Ovary (tissue), 9 donors: ENCODE measurements around the gene CEP68. TPM values are rescaled to one million over a fixed set of nuclear protein-coding genes. Genes with fewer than 3 reads are reported as not detected.

Source experiments
- DNase-seq, 5 donors: peaks; one replicate each; pipeline ENCODE4 v3.0.0-alpha.2; 2019 to 2020
- H3K27ac ChIP-seq, 2 donors: fragments of 200-600 bp; one replicate each; pipeline versions ENCODE4 v1.5.1 to v1.8.0; 2019 to 2022
- H3K27me3 ChIP-seq: fragments of 200-600 bp; one replicate; pipeline ENCODE4 v1.8.0; 2022
- H3K36me3 ChIP-seq: fragments of 200-600 bp; sonication (generic); one replicate; pipeline ENCODE4 v1.5.1; 2019
- H3K4me1 ChIP-seq: one replicate; pipeline ENCODE4 v1.8.1; 2013; ENCODE audit warnings: mild to moderate bottlenecking, moderate library complexity; ENCODE audit not compliant: insufficient read depth
- H3K4me3 ChIP-seq: fragments of 200-600 bp; sonication (generic); one replicate; pipeline ENCODE4 v1.5.1; 2017
- H3K9me3 ChIP-seq, 2 donors: fragments of 200-600 bp in 1 of 2; sonication (generic) in 1 of 2; one replicate each; pipeline versions ENCODE4 v1.5.1 to v1.8.1; 2013 to 2019; ENCODE audit warnings: mild to moderate bottlenecking in 1 of 2, moderate library complexity in 1 of 2
- EP300 ChIP-seq: sonication (generic); formaldehyde crosslinking; IDR thresholded peaks from one replicate; pipeline ENCODE4 v1.6.1; 2017; ENCODE audit warnings: antibody characterized with exemption
- POLR2A ChIP-seq: fragments of 450-650 bp; IDR thresholded peaks from one replicate; pipeline ENCODE4 v1.6.1; 2017; ENCODE audit warnings: antibody characterized with exemption, mild to moderate bottlenecking, moderate library complexity
- WGBS, 3 donors: extraction: QIAGEN DNeasy Blood & Tissue Kit in 1 of 3; methylation state at CpG; one replicate each; pipeline versions ENCODE4 v1.1.5 to v1.1.7; 2013 to 2017; 5-methylcytosine and 5-hydroxymethylcytosine counted together
- intact Hi-C, 4 donors: fragments of 100-400 bp; cut with DNase I; formaldehyde crosslinking; loops; one replicate each; pipeline versions ENCODE4 v1.11.0 to v1.15.1; 2022 to 2023
- polyA plus RNA-seq, 2 donors: library from polyadenylated mRNA; stranded (reverse); fragments of 200-250 nt in 1 of 2; fragments of 350-450 nt in 1 of 2; fragmentation: Illumina TruSeq in 1 of 2; extraction: RNeasy Lipid Tissue Mini Kit (QIAGEN cat#74804) in 1 of 2; gene quantifications; one replicate each; pipeline ENCODE4 v1.2.3, GENCODE V29; 2013 to 2014
- total RNA-seq, 7 donors: library from RNA; depleted of rRNA in 2 of 7; stranded (reverse); fragments of >200 nt in 2 of 7; fragmentation: NEBNext Ultra II Directional in 3 of 7; extraction: Animal tissue kit (Norgen Biotek cat#: 25700) in 3 of 7; gene quantifications; one replicate each; pipeline versions ENCODE4 v1.1.0 to v1.2.4, GENCODE V29; 2016 to 2023
- TF ChIP-seq, protein P1 (sequence below), 3 donors: fragments of 450-650 bp in 2 of 3; fragments of 200-600 bp in 1 of 3; IDR thresholded peaks; one replicate each; pipeline versions ENCODE4 v1.5.1 to v1.8.0; 2016 to 2022; ENCODE audit warnings: antibody characterized with exemption in 3 of 3, mild to moderate bottlenecking in 1 of 3
- donor health status: DM: no; HTN: no; CAD: no; lungs with moderate emphysema.
- donor health status: DM: no; HTN: no; CAD: no.
- donor health status: Bipolar disorder and iron deficiency.
- donor health status: DM: yes; HTN: yes; CAD: no.
- donor health status: DM: no; HTN: no; CAD: no.
- donor health status: DM: yes; HTN: yes; CAD: no.

CEP68 gene
- total and polyA plus RNA-seq, 9 donors = 13.7 to 31.6 (median 28.0) TPM

- intact Hi-C loops = no loop called here
- no peak overlapping the region for H3K27ac ChIP-seq
Measured at GRCh38 chr2:65043001-65043400, 13.2 kb upstream of the CEP68 start.

DNA sequence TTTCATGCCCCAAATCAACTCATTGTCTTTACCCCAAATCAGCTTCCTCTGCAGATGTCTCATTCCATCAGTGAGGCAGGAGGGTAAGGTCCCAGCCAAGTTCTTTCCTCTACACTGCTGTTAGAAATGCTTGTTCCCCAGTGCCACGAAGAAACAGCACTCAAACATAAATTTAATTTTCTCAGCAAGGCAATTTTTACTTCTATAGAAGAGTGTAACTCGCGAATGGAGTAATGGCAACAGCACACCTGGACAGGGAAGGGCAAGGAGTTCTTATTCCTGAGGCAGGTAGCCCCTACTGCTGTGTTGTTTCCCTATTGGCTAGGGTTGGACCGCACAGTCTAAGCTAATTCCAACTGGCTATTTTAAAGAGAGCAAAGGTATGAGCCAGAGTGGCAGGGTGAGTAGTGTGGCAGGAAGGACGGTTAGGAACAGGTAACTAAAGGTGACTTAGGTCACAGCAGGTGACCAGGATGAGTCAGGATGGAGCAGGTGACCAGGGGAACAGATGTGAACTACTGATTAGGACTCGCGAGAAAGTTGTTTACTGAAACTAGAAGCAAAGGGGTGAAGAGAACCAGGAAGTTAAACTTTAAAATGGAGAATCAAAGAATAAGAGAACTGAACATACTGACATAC is 12.0 kb upstream of the CEP68 start:
- intact Hi-C loops = no loop called here
- Histone ChIP-seq H3K4me3 (no peak overlapping the region), H3K9me3 (no peaks in the 10 kb centered on the region), H3K36me3 (no peaks in the 10 kb centered on the region), H3K4me1 (no peaks in the 10 kb centered on the region), H3K27ac (no peak overlapping the region), H3K27me3 (no peaks in the 10 kb centered on the region)
- TF ChIP-seq, protein P1, sequence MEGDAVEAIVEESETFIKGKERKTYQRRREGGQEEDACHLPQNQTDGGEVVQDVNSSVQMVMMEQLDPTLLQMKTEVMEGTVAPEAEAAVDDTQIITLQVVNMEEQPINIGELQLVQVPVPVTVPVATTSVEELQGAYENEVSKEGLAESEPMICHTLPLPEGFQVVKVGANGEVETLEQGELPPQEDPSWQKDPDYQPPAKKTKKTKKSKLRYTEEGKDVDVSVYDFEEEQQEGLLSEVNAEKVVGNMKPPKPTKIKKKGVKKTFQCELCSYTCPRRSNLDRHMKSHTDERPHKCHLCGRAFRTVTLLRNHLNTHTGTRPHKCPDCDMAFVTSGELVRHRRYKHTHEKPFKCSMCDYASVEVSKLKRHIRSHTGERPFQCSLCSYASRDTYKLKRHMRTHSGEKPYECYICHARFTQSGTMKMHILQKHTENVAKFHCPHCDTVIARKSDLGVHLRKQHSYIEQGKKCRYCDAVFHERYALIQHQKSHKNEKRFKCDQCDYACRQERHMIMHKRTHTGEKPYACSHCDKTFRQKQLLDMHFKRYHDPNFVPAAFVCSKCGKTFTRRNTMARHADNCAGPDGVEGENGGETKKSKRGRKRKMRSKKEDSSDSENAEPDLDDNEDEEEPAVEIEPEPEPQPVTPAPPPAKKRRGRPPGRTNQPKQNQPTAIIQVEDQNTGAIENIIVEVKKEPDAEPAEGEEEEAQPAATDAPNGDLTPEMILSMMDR (IDR thresholded peaks at IDR 0.05) = no peak
- TF ChIP-seq POLR2A (no peak), EP300 (no peak)
- 91 to 93% (median 92%) methylated on average over 7 of the region's 7 CpGs for WGBS, 3 donors
- no peak for DNase-seq

More at GRCh38 chr2:65043001-65043400, 13.2 kb upstream of the CEP68 start:
- WGBS, 3 donors = 64 to 74% (median 67%) methylated on average over 2 of the region's 2 CpGs
- H3K4me1 ChIP-seq = no peaks in the 10 kb centered on the region
- H3K4me3 ChIP-seq = no peak overlapping the region
- no peaks in the 10 kb centered on the region for H3K36me3 ChIP-seq
- TF ChIP-seq POLR2A = no peak
- no peak for TF ChIP-seq EP300
- TF ChIP-seq, protein P1 (IDR thresholded peaks at IDR 0.05) = no peak
- DNase-seq = no peak
- H3K9me3 ChIP-seq = no peaks in the 10 kb centered on the region
- no peaks in the 10 kb centered on the region for H3K27me3 ChIP-seq

DNA sequence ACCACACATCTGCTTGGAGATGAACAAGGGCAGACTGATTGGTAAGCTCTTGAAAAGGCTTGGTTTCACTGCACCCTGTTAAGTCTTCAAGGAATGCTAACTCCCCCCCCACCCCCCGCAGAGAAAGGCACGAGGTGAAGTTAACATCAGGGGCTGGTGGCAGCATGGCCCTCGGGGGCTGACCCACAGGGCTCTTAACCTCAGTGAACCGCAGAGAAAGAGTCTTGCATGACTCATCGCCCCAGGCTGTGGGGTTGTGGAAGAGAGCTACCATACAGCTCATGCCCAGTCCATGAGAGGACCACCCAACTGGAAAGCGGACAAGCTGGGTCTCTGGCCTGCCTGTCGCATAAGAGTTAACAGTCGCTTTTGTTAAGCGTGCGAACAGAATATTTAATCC is 10.6 kb upstream of the CEP68 start:
- Histone ChIP-seq H3K4me1 (no peaks in the 10 kb centered on the region), H3K27me3 (no peaks in the 10 kb centered on the region), H3K36me3 (no peaks in the 10 kb centered on the region), H3K4me3 (no peak overlapping the region), H3K27ac (no peak overlapping the region), H3K9me3 (no peaks in the 10 kb centered on the region)
- TF ChIP-seq, protein P1 (IDR thresholded peaks at IDR 0.05) = no peak
- TF ChIP-seq POLR2A (no peak), EP300 (no peak)
- WGBS, 3 donors = 66 to 74% (median 71%) methylated on average over 10 of the region's 10 CpGs
- no peak for DNase-seq
- intact Hi-C loops = no loop called here

DNA sequence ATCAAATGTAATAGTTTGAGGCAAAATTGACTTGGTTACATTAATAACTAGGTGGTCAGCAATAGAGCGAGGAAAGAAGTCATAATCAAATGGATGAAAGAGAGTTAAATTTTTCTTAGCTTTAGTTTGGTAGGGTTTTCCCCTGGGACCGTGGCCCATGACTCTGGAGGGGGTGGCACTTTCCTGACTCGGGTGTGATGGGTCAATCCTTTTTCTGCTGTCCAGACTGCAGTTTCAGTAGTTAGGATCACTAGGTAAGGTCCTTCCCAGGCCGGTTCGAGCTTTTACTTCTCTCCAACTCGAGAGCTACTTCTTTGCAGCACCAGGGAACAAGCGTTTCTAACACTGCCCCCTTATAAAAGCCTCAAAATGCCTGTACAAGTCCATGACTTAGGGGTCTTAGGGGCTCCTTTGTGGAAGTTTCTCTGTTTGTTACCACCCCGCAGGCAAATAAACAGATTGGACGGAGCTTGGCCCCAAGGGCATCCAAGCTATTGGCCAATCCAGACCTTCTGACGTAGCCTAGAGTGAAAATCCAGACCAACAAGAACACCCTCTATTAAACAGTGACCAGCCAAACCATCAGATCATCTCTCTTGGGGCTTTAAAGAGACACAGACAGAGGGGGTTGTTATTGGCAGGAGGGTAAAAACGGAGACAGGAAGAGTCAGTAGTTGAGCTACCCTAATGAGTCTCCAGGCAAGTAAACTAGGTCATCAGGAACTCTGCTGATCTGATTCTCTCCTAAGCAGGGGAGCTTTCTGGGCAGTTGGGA is 9.4 kb upstream of the CEP68 start:
- no peak overlapping the region for H3K4me3 ChIP-seq
- H3K27me3 ChIP-seq = no peaks in the 10 kb centered on the region
- DNase-seq = no peak
- intact Hi-C loops = no loop called here
- no peaks in the 10 kb centered on the region for H3K36me3 ChIP-seq
- no peaks in the 10 kb centered on the region for H3K4me1 ChIP-seq
- 89 to 94% (median 89%) methylated on average over 11 of the region's 11 CpGs for WGBS, 3 donors
- no peak for TF ChIP-seq POLR2A
- TF ChIP-seq EP300 = no peak
- TF ChIP-seq, protein P1 (IDR thresholded peaks at IDR 0.05) = no peak
- H3K9me3 ChIP-seq = no peaks in the 10 kb centered on the region
- H3K27ac ChIP-seq = no peak overlapping the region
